Right lobe of liver (tissue), 4 donors: ENCODE results near the gene ABCC9.

Source experiments
- POLR2A ChIP-seq: fragments of 450-650 bp; IDR thresholded peaks from one replicate; pipeline ENCODE4 v1.6.1; 2017; ENCODE audit warnings: antibody characterized with exemption, mild to moderate bottlenecking
- TF ChIP-seq, protein P1 (sequence below), 4 donors: fragments of 200-600 bp in 3 of 4; fragments of 450-650 bp in 1 of 4; IDR thresholded peaks; one replicate each; pipeline versions ENCODE4 v1.5.1 to v1.8.0; 2016 to 2022; ENCODE audit warnings: antibody characterized with exemption in 4 of 4, mild to moderate bottlenecking in 2 of 4
- donor health status: DM: no; HTN: no; CAD: no.
- donor health status: DM: no; HTN: no; CAD: no.
- donor health status: DM: no; HTN: yes; CAD: no.

DNA sequence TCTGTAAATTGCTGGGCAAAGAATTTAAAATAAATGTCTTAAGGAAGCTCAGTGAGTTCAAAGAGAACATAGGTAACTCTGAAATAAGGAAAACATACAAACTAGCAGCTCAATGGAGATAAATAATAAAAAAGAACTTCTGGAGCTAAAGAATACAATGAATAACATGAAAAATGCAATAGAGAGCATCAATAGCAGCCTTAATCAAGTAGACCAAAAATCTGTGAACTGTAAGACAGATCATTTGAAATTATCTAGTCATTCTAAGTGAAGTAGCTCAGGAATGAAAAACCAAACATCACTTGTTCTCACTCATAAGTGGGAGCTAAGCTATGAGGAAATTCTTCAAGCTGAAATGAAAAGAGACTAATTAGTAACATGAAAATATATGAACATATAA lies 5.8 kb upstream of the ABCC9 start:
- TF ChIP-seq, protein P1, sequence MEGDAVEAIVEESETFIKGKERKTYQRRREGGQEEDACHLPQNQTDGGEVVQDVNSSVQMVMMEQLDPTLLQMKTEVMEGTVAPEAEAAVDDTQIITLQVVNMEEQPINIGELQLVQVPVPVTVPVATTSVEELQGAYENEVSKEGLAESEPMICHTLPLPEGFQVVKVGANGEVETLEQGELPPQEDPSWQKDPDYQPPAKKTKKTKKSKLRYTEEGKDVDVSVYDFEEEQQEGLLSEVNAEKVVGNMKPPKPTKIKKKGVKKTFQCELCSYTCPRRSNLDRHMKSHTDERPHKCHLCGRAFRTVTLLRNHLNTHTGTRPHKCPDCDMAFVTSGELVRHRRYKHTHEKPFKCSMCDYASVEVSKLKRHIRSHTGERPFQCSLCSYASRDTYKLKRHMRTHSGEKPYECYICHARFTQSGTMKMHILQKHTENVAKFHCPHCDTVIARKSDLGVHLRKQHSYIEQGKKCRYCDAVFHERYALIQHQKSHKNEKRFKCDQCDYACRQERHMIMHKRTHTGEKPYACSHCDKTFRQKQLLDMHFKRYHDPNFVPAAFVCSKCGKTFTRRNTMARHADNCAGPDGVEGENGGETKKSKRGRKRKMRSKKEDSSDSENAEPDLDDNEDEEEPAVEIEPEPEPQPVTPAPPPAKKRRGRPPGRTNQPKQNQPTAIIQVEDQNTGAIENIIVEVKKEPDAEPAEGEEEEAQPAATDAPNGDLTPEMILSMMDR (IDR thresholded peaks at IDR 0.05) = no peak
- no peak for TF ChIP-seq POLR2A
